ENCODE data around the gene CDK16.

- no peak for TF ChIP-seq CTCF (conservative IDR thresholded peaks at IDR 0.05; ENCODE audit: low read length)
- no peak for TF ChIP-seq EZH2phosphoT487 (IDR thresholded peaks at IDR 0.05; ENCODE audit: borderline replicate concordance, low read depth, low read length)
Observed at GRCh38 chrX:47239898-47240545, 21.5 kb downstream of the CDK16 start.
